Skin of body (tissue), 2 donors: ENCODE results near the gene NCMAP. TPM values are rescaled to one million over a fixed set of nuclear protein-coding genes. Genes with fewer than 3 reads are reported as not detected.

ENCODE experiments used
- DNase-seq: peaks from one replicate; lab custom pipeline; 2025; lab: John Stamatoyannopoulos, UW
- total RNA-seq: library from RNA; depleted of rRNA; stranded (reverse); fragments of >200 nt; gene quantifications from one replicate; pipeline ENCODE4 v1.2.3, GENCODE V29; 2014

Gene NCMAP
- total RNA-seq, 1 donor from 2014 or later = 0.49 TPM

GRCh38 chr1:24621121-24621520, 65.2 kb downstream of the NCMAP start:
- no peak for DNase-seq

GRCh38 chr1:24622218-24622617, 66.3 kb downstream of the NCMAP start:
- DNase-seq = no peak

- no peak for DNase-seq
Measured at GRCh38 chr1:24632832-24633175, 76.9 kb downstream of the NCMAP start.

- peak; percentile 39 for DNase-seq
Measured at GRCh38 chr1:24635195-24635843, 79.4 kb downstream of the NCMAP start.

GRCh38 chr1:24636661-24637357, 80.9 kb downstream of the NCMAP start:
- DNase-seq = no peak

- no peak for DNase-seq
Measured at GRCh38 chr1:24639094-24639493, 83.2 kb downstream of the NCMAP start.

- no peak for DNase-seq
Measured at GRCh38 chr1:24639881-24640280, 84.0 kb downstream of the NCMAP start.

GRCh38 chr1:24640288-24640687, 84.4 kb downstream of the NCMAP start:
- no peak for DNase-seq

- no peak for DNase-seq
Measured at GRCh38 chr1:24641646-24642151, 85.8 kb downstream of the NCMAP start.

GRCh38 chr1:24642481-24643362, 86.8 kb downstream of the NCMAP start, which contains the start of gene SRRM1:
Gene SRRM1 (plus strand): TSS chr1:24643302. CDS start chr1:24643327, 25 bp downstream.
- peak; percentile 100 for DNase-seq

GRCh38 chr1:24643363-24644099, 87.6 kb downstream of the NCMAP start:
- DNase-seq = no peak

- no peak for DNase-seq
Measured at GRCh38 chr1:24644100-24644384, 88.2 kb downstream of the NCMAP start.

GRCh38 chr1:24648919-24649318, 93.0 kb downstream of the NCMAP start:
- DNase-seq = no peak

- DNase-seq = no peak
Measured at GRCh38 chr1:24652382-24652781, 96.5 kb downstream of the NCMAP start.

- no peak for DNase-seq
Measured at GRCh38 chr1:24654010-24654409, 98.1 kb downstream of the NCMAP start.

- no peak for DNase-seq
Measured at GRCh38 chr1:24656046-24656445, 100.2 kb downstream of the NCMAP start.

- DNase-seq = no peak
Measured at GRCh38 chr1:24657781-24658180, 101.9 kb downstream of the NCMAP start.
